Kidney (tissue), 14 donors: Measurements from ENCODE around the gene ACAT1. TPM values are rescaled to one million over a fixed set of nuclear protein-coding genes. Genes with fewer than 3 reads are reported as not detected.

Experiments used
- DNase-seq, 5 donors: peaks; one replicate each; pipeline ENCODE4 v3.0.0-alpha.2; 2013 to 2020
- FAIRE-seq: peaks from 2 replicates; lab custom pipeline; 2012; peaks lifted over from hg19 to GRCh38; lab: Jason Lieb, UNC
- H3K27ac ChIP-seq, 2 donors: one replicate each; pipeline ENCODE4 v1.7.0; 2013; ENCODE audit warnings: low read depth in 2 of 2, low read length in 2 of 2, inconsistent platforms in 1 of 2
- H3K27me3 ChIP-seq: one replicate; pipeline ENCODE4 v1.7.1; 2013; ENCODE audit warnings: low read length, inconsistent platforms; ENCODE audit not compliant: control insufficient read depth, insufficient read depth
- H3K36me3 ChIP-seq, 3 donors: one replicate each; pipeline versions ENCODE4 v1.7.0 to v1.7.1; 2013; ENCODE audit warnings: low read length in 3 of 3, control low read depth in 1 of 3, inconsistent platforms in 1 of 3; ENCODE audit not compliant: insufficient read depth in 3 of 3, control insufficient read depth in 2 of 3
- H3K4me1 ChIP-seq, 3 donors: one replicate each; pipeline versions ENCODE4 v1.7.0 to v1.7.1; 2013; ENCODE audit warnings: low read length in 3 of 3, inconsistent platforms in 1 of 3, low read depth in 1 of 3; ENCODE audit not compliant: control insufficient read depth in 2 of 3, insufficient read depth in 2 of 3
- H3K4me3 ChIP-seq, 3 donors: one replicate each; pipeline versions ENCODE4 v1.7.0 to v1.8.1; 2013; ENCODE audit warnings: low read length in 3 of 3, control low read depth in 1 of 3, inconsistent platforms in 1 of 3
- H3K9ac ChIP-seq, 3 donors: one replicate each; pipeline versions ENCODE4 v1.7.0 to v1.7.1; 2013; ENCODE audit warnings: low read length in 3 of 3, control low read depth in 1 of 3, inconsistent platforms in 1 of 3
- H3K9me3 ChIP-seq, 3 donors: one replicate each; pipeline versions ENCODE4 v1.7.0 to v1.7.1; 2013; ENCODE audit warnings: low read length in 3 of 3, control low read depth in 1 of 3, inconsistent platforms in 1 of 3; ENCODE audit not compliant: control insufficient read depth in 2 of 3, insufficient read depth in 1 of 3
- intact Hi-C: fragments of 100-400 bp; cut with DNase I; formaldehyde crosslinking; loops from one replicate; pipeline ENCODE4 v1.11.1; 2022
- polyA plus RNA-seq: library from polyadenylated mRNA; stranded (reverse); fragments of 350-450 nt; fragmentation: Illumina TruSeq; extraction: RNeasy Lipid Tissue Mini Kit (QIAGEN cat#74804); gene quantifications from one replicate; pipeline ENCODE4 v1.2.3, GENCODE V29; 2014; ENCODE audit warnings: low read depth, low replicate concordance; ENCODE audit not compliant: insufficient read depth
- total RNA-seq: library from RNA; stranded (reverse); fragmentation: NEBNext Ultra II Directional; extraction: Animal tissue kit (Norgen Biotek cat#: 25700); gene quantifications from one replicate; pipeline ENCODE4 v1.2.1, GENCODE V29; 2021
- TF ChIP-seq, protein P1 (sequence below): IDR thresholded peaks from 3 replicates; pipeline ENCODE4 v1.5.1; 2012; ENCODE audit warnings: mild to moderate bottlenecking, moderate library complexity, borderline replicate concordance; ENCODE audit not compliant: insufficient read depth; ENCODE audit errors: extremely low read depth
- donor health status: control.
- donor health status: control.
- donor health status: control.
- donor health status: control.
- donor health status: control.
- donor health status: DM: yes; HTN: yes; CAD: no.
- donor health status: Normal renal cell carcinoma (clear cell type).

ACAT1 gene
- total and polyA plus RNA-seq, 2 donors from 2014 or later: 96.4 to 692 TPM

GRCh38 chr11:108135845-108136544 is 14.6 kb downstream of the ACAT1 start:
- Histone ChIP-seq H3K27ac (no peak overlapping the region), H3K9me3 (no peaks in the 10 kb centered on the region), H3K36me3 (peaks cover 0 to 28% (median 23%) of the 10 kb centered on the region in 3 donors), H3K4me3 (no peak overlapping the region), H3K4me1 (peaks cover 0 to 2% (median 0%) of the 10 kb centered on the region in 3 donors), H3K9ac (no peak overlapping the region), H3K27me3 (no peaks in the 10 kb centered on the region)
- intact Hi-C loops: no loop called here
- FAIRE-seq (no peak), DNase-seq (no peak)
- TF ChIP-seq, protein P1, sequence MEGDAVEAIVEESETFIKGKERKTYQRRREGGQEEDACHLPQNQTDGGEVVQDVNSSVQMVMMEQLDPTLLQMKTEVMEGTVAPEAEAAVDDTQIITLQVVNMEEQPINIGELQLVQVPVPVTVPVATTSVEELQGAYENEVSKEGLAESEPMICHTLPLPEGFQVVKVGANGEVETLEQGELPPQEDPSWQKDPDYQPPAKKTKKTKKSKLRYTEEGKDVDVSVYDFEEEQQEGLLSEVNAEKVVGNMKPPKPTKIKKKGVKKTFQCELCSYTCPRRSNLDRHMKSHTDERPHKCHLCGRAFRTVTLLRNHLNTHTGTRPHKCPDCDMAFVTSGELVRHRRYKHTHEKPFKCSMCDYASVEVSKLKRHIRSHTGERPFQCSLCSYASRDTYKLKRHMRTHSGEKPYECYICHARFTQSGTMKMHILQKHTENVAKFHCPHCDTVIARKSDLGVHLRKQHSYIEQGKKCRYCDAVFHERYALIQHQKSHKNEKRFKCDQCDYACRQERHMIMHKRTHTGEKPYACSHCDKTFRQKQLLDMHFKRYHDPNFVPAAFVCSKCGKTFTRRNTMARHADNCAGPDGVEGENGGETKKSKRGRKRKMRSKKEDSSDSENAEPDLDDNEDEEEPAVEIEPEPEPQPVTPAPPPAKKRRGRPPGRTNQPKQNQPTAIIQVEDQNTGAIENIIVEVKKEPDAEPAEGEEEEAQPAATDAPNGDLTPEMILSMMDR: no peak

DNA sequence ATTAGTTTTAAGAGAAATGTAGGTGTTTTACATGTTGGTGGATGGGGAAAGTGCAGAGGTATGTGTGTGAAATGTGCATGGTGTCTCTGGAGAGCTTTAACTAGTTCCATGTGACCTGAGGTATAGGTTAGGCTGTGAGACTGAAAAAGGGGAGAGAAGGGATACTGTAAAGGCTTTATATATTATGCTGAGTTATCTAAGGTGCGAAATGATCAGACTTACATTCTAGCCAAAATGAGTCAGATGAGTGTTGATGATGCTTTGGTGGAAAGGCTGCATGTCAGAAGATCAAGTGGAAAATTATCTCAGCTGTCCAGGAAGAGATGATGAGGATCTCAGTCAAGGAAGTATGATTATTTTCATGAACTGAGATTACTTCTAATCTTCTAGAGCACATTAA is 15.8 kb downstream of the ACAT1 start:
- Histone ChIP-seq H3K9me3 (no peaks in the 10 kb centered on the region), H3K27me3 (no peaks in the 10 kb centered on the region), H3K4me3 (no peak overlapping the region), H3K4me1 (no peaks in the 10 kb centered on the region), H3K27ac (no peak overlapping the region), H3K36me3 (peaks cover 0 to 32% (median 26%) of the 10 kb centered on the region in 3 donors), H3K9ac (no peak overlapping the region)
- intact Hi-C loops: no loop called here
- TF ChIP-seq, protein P1: no peak
- DNase-seq: no peak
- no peak for FAIRE-seq

DNA sequence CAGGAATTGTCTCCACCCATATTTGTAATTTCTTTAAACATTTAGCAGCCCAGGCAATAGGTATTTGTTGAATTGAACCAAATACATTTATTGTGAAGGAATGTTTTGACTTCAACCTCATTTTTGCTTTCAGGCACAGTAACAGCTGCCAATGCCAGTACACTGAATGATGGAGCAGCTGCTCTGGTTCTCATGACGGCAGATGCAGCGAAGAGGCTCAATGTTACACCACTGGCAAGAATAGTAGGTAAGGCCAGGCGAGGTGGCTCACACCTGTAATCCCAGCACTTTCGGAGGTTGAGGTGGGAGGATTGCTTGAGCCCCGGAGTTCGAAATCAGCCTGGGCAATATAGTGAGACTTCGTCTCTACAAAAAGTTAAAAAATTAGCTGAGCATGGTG is 20.9 kb downstream of the ACAT1 start:
- TF ChIP-seq, protein P1: no peak
- no peak for DNase-seq
- intact Hi-C loops: no loop called here

GRCh38 chr11:108144615-108145014 is 23.2 kb downstream of the ACAT1 start:
- peaks cover 0 to 51% (median 45%) of the 10 kb centered on the region in 3 donors for H3K36me3 ChIP-seq
- no peak for FAIRE-seq
- no peak overlapping the region for H3K4me3 ChIP-seq
- no peaks in the 10 kb centered on the region for H3K27me3 ChIP-seq
- H3K9me3 ChIP-seq: no peaks in the 10 kb centered on the region
- peaks cover 0 to 5% (median 0%) of the 10 kb centered on the region in 3 donors for H3K4me1 ChIP-seq
- intact Hi-C loops: no loop called here
- TF ChIP-seq, protein P1: no peak
- no peak overlapping the region for H3K27ac ChIP-seq
- DNase-seq: no peak
- H3K9ac ChIP-seq: no peak overlapping the region

More for the DNA sequence above, 20.9 kb downstream of the ACAT1 start:
- Histone ChIP-seq H3K27ac (no peak overlapping the region), H3K9me3 (no peaks in the 10 kb centered on the region), H3K4me1 (no peaks in the 10 kb centered on the region), H3K36me3 (peaks cover 0 to 49% (median 45%) of the 10 kb centered on the region in 3 donors), H3K9ac (no peak overlapping the region), H3K4me3 (no peak overlapping the region), H3K27me3 (no peaks in the 10 kb centered on the region)
- no peak for FAIRE-seq
